AG09309 (cell line): ENCODE measurements around the gene DDX24.
"Not testable (repeated sequence)": the region's sequence is repeated elsewhere in the genome, so short reads cannot be mapped to it uniquely, and the experiment has no call there.

Source experiments
- DNase-seq: peaks from one replicate; pipeline ENCODE4 v3.0.0-alpha.2; 2010; ENCODE audit warnings: low read depth
- H3K4me3 ChIP-seq: 2 replicates; pipeline ENCODE4 v1.5.1; 2011; ENCODE audit warnings: mild to moderate bottlenecking, low read depth, low read length, moderate library complexity; ENCODE audit not compliant: control insufficient read depth
- CTCF ChIP-seq: IDR thresholded peaks from 2 replicates; pipeline ENCODE4 v1.5.1; 2011; ENCODE audit warnings: mild to moderate bottlenecking, low read depth, low read length, inconsistent platforms; ENCODE audit not compliant: insufficient read depth, control insufficient read depth; ENCODE audit errors: missing control alignments

DDX24 gene

DNA sequence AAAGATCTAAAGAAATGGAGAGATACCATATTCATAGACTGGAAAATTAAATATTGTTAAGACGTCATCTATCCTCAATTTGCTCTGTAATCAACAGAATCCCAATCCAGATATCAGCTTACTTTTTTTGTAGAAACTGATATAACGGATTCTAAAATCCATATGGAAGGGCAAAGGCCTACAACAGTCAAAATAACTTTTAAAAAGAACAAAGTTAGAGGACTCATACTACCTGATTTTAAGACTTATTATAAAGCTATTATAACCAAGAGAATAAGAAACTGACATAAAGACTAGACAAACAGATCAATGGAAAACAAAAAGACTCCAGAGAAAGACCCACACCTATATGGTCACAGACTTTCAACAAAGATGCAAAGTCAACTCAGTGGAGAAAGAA lies 6.0 kb downstream of the DDX24 start:
- no peak for TF ChIP-seq CTCF
- no peak overlapping the region for H3K4me3 ChIP-seq
- DNase-seq = no peak

- no peak for TF ChIP-seq CTCF
- no peak for DNase-seq
- no peak overlapping the region for H3K4me3 ChIP-seq
Measured at GRCh38 chr14:94074534-94074933, 6.5 kb downstream of the DDX24 start.

- H3K4me3 ChIP-seq, DNase-seq: not testable (repeated sequence)
Measured at GRCh38 chr14:94072076-94072475, 8.9 kb downstream of the DDX24 start.

DNA sequence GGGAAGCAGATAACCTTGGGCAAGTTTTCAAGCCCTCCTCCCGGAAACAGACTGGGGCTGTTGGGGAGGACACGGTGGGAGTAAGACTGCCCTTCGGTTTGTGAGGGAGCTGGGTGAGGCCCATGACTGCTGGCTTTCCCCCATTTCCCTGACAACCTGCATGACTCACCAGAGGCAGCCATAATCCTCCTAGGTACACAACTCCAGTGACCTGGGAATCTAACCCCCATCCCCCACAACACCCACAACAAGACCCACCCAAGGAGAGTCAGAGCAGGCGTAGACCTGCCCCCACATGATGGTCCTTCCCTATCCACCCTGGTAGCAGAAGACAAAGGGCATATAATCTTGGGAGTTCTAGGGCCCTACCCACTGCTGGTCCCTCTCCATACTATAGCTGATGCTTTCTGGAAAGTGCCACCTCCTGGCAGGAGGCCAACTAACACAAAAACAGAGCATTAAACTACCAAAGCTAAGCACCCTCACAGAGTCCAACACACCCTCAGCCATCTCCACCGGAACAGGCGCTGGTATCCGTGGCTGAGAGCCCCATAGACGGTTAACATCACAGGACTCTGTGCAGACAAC lies 14.8 kb downstream of the DDX24 start:
- H3K4me3 ChIP-seq = no peak overlapping the region
- TF ChIP-seq CTCF = no peak
- no peak for DNase-seq

DNA sequence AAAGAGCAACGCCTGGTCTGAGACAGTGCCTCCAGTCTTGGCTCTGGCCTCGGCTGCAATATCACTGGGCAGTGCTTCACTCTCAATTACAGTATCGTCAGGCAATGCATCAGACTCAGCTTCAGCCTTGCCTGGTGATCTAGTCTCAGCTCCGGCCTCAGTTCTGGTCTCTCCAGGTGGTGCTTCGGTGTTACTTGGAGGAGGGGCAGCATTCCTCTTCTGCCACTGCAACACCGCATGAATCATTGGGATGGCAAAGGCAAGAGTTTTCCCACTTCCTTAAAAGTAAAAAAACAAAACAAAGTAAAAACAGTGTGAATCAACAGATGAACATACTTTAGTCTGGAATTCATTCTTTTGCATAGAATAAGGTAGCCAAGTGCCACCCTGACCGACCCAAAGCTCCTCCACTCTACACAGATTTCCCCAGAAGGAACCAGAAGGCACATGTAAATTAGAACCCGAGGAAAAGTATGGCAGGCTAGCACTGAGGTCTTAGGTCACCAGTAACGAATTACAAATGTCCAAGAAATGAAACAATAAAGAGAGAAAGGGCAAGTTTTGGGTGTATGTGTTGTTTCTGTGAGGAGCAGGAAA lies 18.6 kb downstream of the DDX24 start:
- TF ChIP-seq CTCF = no peak
- DNase-seq = peak; percentile 17
- no peak overlapping the region for H3K4me3 ChIP-seq

- DNase-seq = no peak
- H3K4me3 ChIP-seq = no peak overlapping the region
- no peak for TF ChIP-seq CTCF
Measured at GRCh38 chr14:94059998-94060397, 21.0 kb downstream of the DDX24 start.

GRCh38 chr14:94058674-94059138 lies 22.3 kb downstream of the DDX24 start:
- DNase-seq = no peak
- H3K4me3 ChIP-seq = no peak overlapping the region
- TF ChIP-seq CTCF = no peak
